T follicular helper cell (primary cell): ENCODE measurements around the gene MBTPS1.

Experiments used
- DNase-seq: peaks from one replicate; pipeline ENCODE4 v3.0.0-alpha.2; 2020; ENCODE audit warnings: low read depth

Gene MBTPS1

DNA sequence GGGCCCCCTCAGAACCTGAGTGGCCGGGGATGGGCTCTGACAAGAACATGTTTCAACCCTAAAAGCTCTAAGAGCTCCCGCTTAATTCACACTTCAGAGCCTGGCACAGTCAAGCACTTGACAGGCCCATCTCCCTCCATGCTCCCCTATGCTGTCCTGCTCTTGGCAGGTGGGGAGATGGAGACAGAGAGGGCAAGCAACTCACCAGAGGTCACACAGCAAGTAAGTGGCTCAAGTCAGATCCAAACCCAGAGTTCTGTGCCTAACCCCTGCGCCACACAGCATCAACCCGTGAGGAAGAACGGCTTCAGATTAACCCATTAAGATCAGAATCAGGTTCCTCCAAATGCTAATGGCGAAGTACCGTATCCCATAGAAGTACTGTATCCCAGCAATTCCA lies 112.3 kb downstream of the MBTPS1 start:
- DNase-seq = no peak
